Measurements from ENCODE around the gene TFPI. TPM values are rescaled to one million over a fixed set of nuclear protein-coding genes. Genes with fewer than 3 reads are reported as not detected.
"Not testable (repeated sequence)": the region's sequence is repeated elsewhere in the genome, so short reads cannot be mapped to it uniquely, and the experiment has no call there.

TFPI gene
- total RNA-seq, 1 experiment from 2014 or later = 129 TPM

GRCh38 chr2:187513460-187514234, 40.6 kb downstream of the TFPI start:
- 0 out of 2 replicates have a peak overlapping the region, but pooled peaks have one; percentile 31 for H3K27ac ChIP-seq (ENCODE audit: low read length)
- DNase-seq (ENCODE audit: low read depth, low spot score); in situ Hi-C loops (cut with HindIII; ENCODE audit: low pct_unique_long_range_greater_than_20kb, low sequenced_read_pairs); H3K27me3 ChIP-seq (ENCODE audit: control insufficient read depth, insufficient read depth, low read length); CTCF ChIA-PET; ATAC-seq; H3K4me3 ChIP-seq (ENCODE audit: low read depth in 2 of 2, low read length in 2 of 2); H3K9me3 ChIP-seq (ENCODE audit: control insufficient read depth, insufficient read depth, low read depth, low read length); H3K4me1 ChIP-seq (ENCODE audit: control insufficient read depth, insufficient read depth, low read length); H3K36me3 ChIP-seq (ENCODE audit: control insufficient read depth, insufficient read depth, low read length); POLR2A ChIA-PET; BruUV-seq (replicated peaks); intact Hi-C loops (cut with micrococcal nuclease; ENCODE audit: unreplicated experiment): not testable (repeated sequence)

DNA sequence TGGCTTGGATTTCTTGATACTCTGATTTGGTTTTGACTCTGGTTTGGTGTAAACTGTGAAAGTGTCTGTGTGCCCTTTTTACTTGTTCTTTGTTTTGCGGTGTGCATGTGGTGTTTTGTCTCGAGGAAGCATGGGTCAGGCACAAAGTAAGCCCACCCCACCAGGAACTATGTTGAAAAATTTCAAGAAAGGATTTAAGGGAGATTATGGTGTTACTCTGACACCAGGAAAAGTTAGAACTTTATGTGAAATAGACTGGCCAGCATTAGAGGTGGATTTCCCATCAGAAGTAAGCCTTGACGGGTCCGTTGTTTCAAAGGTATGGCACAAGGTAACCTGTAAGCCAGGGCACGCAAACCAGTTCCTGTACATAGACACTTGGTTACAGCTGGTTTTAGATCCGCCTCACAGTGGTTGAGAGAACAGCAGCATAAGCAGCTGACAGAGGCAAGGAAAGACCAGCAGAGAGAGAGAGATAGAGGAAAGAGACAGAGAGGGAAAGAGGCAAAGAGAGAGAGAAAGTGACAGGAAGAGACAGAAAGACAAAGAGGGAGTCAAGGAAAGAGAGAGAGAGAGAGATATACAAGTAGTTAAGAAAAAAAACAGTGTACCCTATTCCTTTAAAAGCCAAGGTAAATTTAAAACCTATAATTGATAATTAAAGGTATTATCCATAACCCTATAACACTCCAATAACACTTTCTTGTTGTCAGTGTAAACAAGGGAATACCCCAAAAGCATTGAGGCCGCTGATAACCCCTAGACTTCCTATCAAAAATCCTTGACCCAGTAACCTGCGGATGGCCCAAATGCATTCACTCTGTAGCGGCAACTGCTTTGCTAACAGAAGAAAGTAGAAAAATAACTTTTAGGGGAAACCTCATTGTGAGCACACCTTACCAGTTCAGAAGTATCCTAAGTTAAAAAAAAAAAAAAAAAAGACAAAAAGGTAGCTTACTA, 42.6 kb downstream of the TFPI start:
- TF ChIP-seq POLR2AphosphoS5 (IDR thresholded peaks at IDR 0.05; ENCODE audit: low read depth, low read length) (no peak), TCF7L2 (IDR thresholded peaks at IDR 0.05; ENCODE audit: low read depth, low read length) (no peak), SIN3A (IDR thresholded peaks at IDR 0.05; ENCODE audit: borderline replicate concordance, insufficient read depth, low read depth, low read length) (no peak), CTCF (IDR thresholded peaks at IDR 0.05) (no peak)
- TF ChIP-seq, protein P1, sequence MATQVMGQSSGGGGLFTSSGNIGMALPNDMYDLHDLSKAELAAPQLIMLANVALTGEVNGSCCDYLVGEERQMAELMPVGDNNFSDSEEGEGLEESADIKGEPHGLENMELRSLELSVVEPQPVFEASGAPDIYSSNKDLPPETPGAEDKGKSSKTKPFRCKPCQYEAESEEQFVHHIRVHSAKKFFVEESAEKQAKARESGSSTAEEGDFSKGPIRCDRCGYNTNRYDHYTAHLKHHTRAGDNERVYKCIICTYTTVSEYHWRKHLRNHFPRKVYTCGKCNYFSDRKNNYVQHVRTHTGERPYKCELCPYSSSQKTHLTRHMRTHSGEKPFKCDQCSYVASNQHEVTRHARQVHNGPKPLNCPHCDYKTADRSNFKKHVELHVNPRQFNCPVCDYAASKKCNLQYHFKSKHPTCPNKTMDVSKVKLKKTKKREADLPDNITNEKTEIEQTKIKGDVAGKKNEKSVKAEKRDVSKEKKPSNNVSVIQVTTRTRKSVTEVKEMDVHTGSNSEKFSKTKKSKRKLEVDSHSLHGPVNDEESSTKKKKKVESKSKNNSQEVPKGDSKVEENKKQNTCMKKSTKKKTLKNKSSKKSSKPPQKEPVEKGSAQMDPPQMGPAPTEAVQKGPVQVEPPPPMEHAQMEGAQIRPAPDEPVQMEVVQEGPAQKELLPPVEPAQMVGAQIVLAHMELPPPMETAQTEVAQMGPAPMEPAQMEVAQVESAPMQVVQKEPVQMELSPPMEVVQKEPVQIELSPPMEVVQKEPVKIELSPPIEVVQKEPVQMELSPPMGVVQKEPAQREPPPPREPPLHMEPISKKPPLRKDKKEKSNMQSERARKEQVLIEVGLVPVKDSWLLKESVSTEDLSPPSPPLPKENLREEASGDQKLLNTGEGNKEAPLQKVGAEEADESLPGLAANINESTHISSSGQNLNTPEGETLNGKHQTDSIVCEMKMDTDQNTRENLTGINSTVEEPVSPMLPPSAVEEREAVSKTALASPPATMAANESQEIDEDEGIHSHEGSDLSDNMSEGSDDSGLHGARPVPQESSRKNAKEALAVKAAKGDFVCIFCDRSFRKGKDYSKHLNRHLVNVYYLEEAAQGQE (IDR thresholded peaks at IDR 0.05; ENCODE audit: insufficient read depth in 1 of 2, low read depth in 2 of 2, low read length in 1 of 2) = no peak
- Histone ChIP-seq H3K4me1 (ENCODE audit: control insufficient read depth, insufficient read depth, low read length) (no peaks in the 10 kb centered on the region), H3K9me3 (ENCODE audit: control insufficient read depth, insufficient read depth, low read depth, low read length) (no peaks in the 10 kb centered on the region; the same call in 1 of the 2 replicates), H3K27ac (ENCODE audit: low read length) (peak overlapping the region; percentile 20; the same call in 1 of the 2 replicates), H3K4me3 (ENCODE audit: low read depth in 2 of 2, low read length in 2 of 2) (no peak overlapping the region), H3K27me3 (ENCODE audit: control insufficient read depth, insufficient read depth, low read length) (no peaks in the 10 kb centered on the region), H3K36me3 (ENCODE audit: control insufficient read depth, insufficient read depth, low read length) (no peaks in the 10 kb centered on the region)
- intact Hi-C loops (cut with micrococcal nuclease; ENCODE audit: unreplicated experiment) = no loop called here
- ChIA-PET POLR2A (interaction anchor here (0.8 kb wide), 1 partner anchor 355 kb away, joined by 10 read pairs; no protein-coding TSS in a partner anchor), CTCF (no interaction called here)
- in situ Hi-C loops (cut with HindIII; ENCODE audit: low pct_unique_long_range_greater_than_20kb, low sequenced_read_pairs) = no loop called here
- DNase-seq (ENCODE audit: low read depth, low spot score) (no peak), ATAC-seq (no peak)
- BruUV-seq (replicated peaks) = no TSS peak

- in situ Hi-C loops (cut with HindIII; ENCODE audit: low pct_unique_long_range_greater_than_20kb, low sequenced_read_pairs); H3K4me1 ChIP-seq (ENCODE audit: control insufficient read depth, insufficient read depth, low read length): not testable (repeated sequence)
Observed at GRCh38 chr2:187510419-187511355, 43.5 kb downstream of the TFPI start.

More at GRCh38 chr2:187510419-187511355, 43.5 kb downstream of the TFPI start:
- POLR2A ChIA-PET; H3K4me3 ChIP-seq (ENCODE audit: low read depth in 2 of 2, low read length in 2 of 2); H3K27me3 ChIP-seq (ENCODE audit: control insufficient read depth, insufficient read depth, low read length); DNase-seq (ENCODE audit: low read depth, low spot score); CTCF ChIA-PET; H3K9me3 ChIP-seq (ENCODE audit: control insufficient read depth, insufficient read depth, low read depth, low read length); BruUV-seq (replicated peaks); intact Hi-C loops (cut with micrococcal nuclease; ENCODE audit: unreplicated experiment); ATAC-seq; H3K36me3 ChIP-seq (ENCODE audit: control insufficient read depth, insufficient read depth, low read length): not testable (repeated sequence)
- peak overlapping the region; percentile 10; the same call in 1 of the 2 replicates for H3K27ac ChIP-seq (ENCODE audit: low read length)

All from Panc1 (cell line).